Inflammatory macrophage (primary cell): ENCODE measurements around the gene ASAP3.
A peak's percentile ranks its signal among the peaks of the same experiment; 100 is the strongest.
"Not testable (repeated sequence)": the region's sequence is repeated elsewhere in the genome, so short reads cannot be mapped to it uniquely, and the experiment has no call there.

Experiments
- DNase-seq, 2 donors: peaks; one replicate each; pipeline ENCODE4 v3.0.0-alpha.2; 2020 to 2022

ASAP3 gene

DNA sequence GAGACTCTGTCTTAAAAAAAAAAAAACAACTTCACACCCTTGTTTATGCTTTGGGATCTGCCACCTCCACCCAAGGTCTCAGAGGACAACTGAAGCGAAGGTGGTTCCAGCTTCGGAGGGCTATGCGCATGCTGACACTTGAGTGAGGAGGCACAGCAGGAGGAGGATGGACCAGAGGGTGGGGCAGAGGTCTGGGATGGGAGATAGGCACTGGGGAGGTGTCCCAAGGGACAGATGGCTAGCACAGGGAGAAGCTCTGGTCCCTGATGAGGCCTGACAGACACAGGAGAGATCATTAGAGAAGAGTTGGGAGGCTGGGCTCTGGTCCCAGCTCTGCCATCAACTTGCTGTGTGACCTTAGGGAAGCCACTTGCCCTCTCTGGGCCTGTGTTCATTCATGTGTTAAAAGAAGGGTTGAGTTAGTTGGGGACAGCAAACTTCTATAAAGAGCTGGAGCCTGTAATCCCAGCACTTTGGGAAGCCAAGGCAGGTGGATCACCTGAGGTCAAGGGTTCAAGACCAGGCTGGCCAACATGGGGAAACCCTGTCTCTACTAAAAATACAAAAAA, 30.2 kb upstream of the ASAP3 start:
- DNase-seq: no peak

DNA sequence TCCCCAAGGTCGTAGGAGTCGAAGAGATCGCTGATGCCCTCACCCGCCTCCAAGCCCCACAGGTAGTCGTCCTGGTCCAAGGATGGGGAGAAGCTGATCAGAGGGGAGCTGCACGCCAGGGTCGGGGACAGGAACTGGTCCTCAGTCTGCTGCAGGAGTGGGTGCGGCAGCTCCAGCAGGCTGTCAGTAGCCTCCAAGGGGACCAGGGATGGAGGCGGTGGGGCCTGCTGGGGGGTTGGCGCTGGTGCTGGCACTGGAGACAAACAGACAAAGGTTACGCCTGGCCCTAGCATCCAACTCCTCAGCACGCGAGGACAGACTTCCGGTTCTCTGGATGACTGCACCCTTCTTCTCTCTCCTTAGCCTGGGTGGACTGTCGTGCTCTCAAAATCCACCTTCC, 25.9 kb upstream of the ASAP3 start:
- DNase-seq: no peak

DNA sequence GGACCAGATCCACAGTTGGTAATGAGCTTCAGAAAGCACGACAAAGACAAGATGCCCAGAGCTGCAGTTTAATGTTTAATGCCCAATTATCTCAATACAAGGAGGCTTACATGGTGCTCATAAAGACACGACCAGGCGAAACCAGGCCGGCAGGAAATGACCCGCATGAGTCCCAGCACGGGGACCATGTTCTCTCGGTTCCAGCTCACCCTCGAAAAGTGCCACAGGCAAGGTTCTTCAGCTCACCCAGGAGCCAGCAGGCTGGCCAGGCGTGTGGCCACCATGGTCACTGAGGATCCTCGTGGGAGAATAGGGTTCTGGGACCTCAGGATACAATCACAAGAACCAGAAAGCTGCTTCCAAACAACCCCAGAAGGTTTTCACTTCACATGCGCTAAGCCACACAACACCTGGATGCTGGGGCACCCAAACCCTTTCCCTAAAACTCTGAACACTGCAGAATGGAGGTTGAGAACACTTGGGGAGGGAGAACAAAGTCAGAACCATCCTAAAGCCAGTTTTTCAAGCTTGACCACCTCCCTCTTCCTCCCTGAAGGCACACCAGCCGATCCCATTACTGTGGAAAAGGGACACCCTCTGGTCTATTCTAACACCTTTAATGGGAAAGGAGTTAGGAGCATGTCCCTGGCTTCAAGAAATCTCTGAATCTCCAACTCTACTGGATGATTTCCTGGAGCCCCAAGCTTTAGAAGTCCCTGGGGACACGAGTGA, 22.6 kb upstream of the ASAP3 start:
- no peak for DNase-seq

DNA sequence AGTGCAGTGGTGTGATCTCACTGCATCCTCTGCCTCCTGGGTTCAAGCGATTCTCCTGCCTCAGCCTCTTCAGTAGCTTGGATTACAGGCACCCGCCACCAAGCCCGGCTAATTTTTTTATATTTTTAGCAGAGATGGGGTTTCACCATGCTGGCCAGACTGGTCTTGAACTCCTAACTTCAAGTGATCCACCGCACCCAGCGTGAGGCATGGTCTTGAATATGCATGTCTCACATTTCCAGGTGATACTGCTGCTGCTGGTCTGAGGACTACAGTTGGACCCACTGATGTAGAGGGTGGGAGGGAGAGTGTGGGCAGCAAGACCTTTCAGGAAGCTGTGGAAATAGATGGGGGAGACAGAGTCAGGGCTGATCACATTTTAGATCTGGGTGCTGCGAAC, 21.9 kb upstream of the ASAP3 start:
- DNase-seq: no peak

DNA sequence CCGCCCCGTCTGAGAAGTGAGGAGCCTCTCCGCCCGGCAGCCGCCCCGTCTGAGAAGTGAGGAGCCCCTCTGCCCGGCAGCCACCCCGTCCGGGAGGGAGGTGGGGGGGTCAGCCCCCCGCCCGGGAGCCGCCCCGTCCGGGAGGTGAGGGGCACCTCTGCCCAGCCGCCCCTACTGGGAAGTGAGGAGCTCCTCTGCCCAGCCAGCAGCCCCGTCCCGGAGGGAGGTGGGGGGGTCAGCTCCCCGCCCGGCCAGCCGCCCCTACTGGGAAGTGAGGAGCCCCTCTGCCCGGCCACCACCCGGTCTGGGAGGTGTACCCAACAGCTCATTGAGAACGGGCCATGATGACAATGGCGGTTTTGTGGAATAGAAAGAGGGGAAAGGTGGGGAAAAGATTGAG, 20.2 kb upstream of the ASAP3 start:
- DNase-seq: not testable (repeated sequence)

DNA sequence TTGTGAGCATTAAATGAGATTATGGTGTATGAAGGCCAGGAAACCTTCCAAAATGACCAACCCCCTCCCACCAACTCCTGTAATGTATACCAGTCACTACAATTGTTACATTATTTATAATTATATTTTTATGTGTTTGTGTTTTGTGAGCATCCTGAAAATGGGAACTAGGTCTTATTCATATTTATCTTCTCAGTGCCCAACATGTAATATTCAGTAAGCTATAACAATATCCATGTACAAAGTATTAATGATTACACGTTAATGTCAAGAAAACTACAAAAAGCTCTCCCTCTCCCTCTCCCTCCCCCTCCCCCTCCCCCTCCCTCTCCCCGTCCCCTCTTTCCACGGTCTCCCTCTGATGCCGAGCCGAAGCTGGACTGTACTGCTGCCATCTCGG, 19.0 kb upstream of the ASAP3 start:
- no peak for DNase-seq

DNA sequence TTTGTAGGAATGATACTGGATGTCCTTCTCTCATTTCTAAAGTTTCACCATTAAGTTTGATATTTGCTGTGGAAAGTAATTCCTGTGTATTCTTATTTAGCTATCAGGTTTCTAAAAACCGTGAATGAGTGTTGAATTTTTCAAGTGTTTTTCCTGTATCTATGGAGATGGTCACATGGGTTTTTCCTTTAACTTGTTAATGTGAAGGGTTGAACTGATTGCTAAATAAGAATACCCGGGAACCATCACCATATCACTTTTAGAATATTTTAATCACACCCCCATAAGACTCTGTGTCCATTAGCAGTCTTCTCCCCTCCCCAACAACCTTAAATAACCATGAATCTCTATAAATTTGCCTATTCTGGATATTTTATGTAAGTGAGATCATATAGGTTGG, 16.5 kb upstream of the ASAP3 start:
- DNase-seq: no peak

DNA sequence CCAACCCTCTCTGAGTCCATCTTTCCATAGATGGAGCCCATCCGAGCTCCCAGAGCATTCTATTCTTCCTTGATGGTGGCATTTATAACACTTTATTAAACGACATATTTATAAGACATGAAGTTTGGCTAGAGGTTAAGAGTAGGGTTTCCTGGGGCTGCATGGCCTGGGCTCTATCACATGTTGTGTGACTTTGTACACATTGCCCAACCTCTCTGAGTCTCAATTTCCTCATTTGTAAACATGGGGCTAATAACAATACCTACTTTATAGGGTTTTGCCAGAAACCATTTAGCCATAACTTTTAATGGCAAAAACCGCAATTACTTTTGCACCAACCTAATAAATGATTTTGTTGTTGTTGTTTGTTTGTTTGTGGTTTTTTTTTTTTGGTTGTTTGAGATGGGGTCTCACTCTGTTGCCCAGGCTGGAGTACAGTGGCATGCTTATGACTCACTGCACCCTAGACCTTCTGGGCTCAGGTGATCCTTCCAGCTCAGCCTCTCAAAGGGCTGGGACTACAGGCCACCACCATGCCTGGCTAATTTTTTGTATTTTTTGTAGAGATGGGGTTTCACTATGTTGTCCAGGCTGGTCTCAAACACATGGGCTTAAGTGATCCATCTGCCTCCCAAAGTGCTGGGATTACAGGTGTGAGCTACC, 13.9 kb upstream of the ASAP3 start:
- peak; percentile 78 for DNase-seq

DNA sequence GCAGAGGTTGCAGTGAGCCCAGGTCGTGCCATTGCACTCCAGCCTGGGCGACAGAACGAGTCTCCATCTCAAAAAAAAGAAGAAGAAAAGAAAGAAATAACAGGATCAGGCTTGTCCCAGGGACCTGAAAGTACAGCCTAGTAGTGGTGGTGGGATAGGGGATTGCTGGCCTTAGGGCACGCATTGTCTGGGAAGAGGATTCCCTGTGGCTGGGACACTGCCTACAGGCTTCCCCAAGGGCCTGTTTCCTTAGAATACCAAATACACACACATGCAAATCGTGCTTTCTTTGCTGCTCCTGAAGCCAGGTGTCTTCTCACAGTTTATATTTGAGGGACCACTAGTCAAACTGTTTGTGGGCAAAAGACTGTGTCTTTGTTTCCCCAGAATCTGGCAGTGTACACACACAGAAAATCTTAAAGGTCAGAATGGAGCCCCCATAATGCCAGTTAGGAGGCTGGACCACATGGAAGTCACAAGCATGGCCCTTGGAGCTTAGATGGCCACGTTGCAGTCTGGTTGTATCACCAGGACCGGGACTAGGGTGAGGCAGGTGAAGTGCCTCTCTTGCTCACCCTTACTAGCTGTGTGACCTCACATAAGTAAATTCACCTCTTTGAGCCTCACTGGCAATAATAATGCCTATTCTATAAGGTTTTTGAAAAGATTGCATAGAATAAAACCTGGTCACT, 12.7 kb upstream of the ASAP3 start:
- DNase-seq: no peak

DNA sequence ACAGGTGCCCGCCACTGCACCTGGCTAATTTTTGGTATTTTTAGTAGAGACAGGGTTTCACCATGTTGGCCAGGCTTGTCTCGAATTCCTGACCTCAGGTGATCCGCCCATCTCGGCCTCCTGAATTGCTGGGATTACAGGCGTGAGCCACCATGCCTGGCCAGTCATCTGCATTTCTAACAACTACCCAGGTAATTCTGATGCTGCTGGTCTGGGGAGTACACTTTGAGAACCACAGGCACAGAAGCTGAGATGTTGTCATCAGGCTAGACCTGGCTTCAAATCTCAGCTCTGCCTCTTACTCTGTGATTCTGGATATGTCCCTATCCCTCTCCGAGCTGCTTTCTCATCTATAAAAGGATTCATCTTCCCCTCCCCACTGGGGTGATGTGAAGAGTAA, 10.9 kb upstream of the ASAP3 start:
- DNase-seq: not testable (repeated sequence)

DNA sequence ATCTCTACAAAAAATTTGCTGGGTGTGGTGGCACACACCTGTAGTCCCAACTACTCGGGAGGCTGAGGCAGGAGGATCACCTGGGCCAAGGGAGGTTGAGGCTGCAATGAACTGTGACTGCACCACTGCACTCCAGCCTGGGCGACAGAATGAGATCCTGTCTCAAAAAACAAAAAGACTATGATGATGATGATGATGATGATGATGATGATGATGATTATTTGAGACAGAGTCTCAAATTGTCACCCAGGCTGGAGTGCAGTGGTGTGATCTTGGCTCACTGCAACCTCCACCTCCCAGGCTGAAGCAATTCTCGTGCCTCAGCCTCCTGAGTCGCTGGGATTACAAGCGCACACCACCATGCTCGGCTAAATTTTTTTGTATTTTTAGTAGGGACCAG, 8.8 kb upstream of the ASAP3 start:
- DNase-seq: not testable (repeated sequence)

DNA sequence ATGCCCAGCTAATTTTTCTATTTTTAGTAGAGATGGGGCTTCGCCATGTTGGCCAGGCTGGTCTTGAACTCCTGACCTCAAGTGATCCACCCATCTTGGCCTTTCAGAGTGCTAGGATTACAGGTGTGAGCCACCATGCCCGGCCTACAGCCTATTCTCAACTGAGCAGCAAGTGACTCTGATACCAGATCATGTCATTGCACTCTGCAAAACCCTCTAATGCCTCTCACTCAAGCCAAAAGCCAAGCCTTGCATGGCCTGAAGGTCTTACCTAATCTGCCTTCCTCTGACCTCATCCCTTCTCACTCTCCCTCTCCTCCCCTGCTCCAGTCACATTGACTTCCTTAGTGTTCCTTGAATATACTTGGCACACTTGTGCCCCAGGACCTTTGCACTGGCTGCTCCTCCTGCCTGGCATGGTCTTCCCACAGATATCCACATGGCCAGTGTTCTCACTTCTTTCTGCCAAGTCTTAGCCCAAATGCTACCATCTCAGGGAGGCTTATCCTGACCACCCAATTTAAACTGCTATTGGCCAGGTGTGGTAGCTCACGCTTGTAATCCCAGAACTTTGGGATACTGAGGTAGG, 8.2 kb upstream of the ASAP3 start:
- DNase-seq: no peak

DNA sequence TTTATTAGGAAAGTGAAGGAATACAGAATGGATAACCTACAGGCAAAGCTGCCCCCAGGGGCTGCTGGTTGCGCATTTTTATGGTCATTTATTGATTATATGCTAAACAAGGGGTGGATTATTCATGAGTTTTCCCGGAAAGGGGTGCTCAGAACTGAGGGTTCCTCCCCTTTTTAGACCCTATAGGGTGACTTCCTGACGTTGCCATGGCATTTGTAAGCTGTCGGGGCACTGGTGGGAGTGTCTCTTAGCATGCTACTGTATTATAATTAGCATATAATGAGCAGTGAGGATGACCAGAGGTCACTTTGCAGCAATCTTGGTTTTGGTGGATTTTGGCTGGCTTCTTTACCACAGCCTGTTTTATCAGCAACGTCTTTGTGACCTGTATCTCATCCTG, 5.9 kb upstream of the ASAP3 start:
- no peak for DNase-seq

DNA sequence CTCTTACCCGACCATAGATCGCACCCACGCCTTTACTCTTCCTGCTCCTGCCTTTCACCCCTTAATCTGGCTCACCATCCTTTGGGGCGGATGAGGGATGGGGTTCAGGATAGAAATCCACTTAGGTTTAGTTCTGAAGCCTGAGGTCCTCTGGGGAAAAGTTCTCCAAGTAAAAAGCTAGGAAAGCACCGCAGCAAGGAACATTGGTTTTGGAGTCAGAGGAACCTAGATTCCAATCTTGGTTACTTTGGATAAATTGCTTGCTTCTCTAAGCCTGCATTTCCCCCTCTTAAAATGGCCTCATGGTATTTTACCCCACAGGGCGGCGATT, 988 bp upstream of the ASAP3 start:
- DNase-seq: no peak

DNA sequence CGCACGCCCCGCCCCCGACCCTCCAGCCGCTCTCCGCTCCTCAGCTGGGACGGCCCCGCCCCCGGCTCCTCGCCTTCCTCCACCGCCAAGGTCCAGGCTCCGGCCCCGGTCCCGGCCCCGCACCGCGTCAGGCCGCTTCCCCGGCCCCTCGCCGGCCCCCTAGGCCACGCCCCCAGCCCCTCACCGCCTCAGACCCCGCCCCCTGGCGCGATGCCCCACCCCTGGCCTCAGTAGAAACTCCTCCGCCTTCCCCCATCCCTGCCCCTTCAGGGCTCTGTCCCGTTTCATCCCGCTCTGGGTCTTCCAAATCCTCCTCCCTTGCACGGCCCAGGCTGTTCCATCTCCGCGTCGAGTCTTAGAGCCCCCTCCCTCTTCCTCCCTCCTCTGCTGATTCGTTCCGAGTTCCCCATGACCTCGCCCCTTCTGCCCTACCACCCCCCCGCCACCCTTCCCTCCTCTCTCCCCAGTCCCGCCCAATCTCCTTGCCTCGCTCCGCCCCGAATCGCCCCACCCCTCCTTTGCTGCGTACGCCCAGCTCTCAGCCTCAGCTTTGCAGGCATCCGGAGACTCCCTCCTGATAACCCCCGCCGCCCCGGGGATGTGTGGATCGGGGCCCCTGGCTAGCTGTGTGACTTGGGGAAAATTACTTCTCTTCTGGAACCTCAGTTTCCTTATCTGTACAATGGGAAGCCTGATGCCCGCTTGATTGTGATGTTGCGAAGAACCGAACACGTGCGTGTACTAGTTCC, 448 bp upstream of the ASAP3 start:
- DNase-seq: peak; percentile 34 to 55

DNA sequence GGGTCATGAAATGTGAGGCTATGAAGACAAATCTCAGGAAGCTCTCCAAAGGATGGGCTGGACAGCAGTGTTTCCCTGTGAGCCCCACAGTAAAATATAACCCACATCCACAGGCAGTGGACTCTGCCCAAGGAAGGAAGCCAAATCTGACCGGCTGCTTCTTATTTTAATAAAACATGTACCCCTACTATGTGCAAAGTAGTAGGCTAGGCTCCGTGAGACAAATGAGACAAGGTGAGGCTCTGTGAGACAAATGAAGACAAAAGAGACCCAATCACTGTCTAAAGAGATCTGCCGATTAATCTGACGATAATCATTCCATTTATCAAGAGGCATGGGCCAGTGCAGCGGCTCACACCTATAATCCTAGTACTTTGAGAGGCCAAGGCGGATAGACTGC, 2.1 kb downstream of the ASAP3 start:
- no peak for DNase-seq

DNA sequence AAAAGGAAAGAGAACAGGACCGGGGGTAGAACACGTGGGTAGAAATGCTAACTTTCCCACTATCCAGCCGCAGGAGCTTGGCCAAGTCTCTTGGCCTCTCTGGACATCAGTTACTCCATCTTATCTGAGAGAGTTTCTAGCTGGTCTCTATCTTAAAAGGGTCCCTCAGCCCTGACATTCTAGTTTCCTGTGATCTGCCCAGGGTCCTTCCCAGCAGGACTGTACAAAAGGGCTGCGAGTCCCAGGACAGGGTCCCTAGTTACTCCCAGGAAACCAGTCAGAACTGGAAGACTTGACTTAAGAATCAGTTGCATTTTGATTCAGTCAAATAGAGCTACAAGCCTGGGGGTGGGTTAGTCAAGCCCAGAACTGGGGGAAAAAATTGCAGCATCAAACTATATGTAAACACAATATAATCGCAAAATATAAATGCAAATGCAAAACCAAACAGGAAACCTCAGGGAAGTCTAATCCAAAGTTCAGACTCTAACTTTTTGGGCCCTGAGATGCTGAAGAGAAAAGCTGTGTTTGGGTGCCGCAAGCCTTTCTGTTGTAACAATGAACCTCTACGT, 2.9 kb downstream of the ASAP3 start:
- no peak for DNase-seq

DNA sequence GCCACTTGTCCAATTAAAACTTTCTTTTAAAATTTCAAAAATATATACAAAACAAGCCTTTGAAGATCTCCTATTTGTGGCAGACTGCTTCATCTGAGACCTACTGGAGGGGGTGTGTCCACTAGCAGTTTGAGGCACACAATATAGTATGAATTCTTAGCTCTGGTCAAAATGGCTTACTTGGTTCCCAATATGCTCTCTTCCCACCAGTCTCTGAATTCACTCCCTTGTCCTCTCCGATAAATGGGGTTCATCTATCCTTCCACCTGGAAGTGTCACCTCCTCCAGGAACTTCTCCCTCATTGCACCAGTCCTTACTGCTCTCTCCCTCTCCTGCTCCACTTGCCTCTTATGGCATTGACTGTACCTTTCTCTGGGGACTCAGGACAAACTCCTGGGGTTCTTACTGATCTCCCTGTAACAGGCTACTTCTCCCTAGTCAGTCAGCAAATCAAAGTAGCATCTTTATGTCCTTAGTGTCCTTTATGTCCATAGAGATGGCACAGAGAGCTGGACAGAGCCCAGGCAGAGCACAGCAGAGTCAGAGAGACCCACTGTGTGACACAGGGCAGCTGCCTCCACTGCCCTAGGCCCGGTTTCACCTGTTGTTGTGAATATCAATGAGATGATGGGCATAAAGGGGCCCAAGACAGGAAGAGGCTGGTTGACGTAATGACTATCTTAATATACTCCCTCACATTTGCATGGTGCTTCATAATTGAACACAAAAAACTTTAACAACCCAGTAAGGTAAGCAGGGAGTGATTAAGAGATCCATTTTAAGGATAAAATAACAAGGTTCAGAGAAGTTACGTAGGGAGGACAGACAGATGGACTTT, 3.6 kb downstream of the ASAP3 start:
- DNase-seq: no peak

DNA sequence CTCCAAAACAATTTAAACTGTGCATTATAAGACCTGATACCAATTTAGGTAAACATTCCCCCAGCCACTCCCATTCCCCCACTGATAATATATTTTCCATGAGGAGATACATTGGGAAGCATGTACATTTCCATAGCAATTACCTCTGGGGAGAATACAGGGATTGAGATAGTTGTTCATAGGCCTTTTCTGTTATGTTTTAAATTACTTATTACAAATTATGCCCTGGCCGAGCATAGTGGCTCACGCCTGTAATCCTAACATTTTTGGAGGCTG, 4.4 kb downstream of the ASAP3 start:
- DNase-seq: no peak

DNA sequence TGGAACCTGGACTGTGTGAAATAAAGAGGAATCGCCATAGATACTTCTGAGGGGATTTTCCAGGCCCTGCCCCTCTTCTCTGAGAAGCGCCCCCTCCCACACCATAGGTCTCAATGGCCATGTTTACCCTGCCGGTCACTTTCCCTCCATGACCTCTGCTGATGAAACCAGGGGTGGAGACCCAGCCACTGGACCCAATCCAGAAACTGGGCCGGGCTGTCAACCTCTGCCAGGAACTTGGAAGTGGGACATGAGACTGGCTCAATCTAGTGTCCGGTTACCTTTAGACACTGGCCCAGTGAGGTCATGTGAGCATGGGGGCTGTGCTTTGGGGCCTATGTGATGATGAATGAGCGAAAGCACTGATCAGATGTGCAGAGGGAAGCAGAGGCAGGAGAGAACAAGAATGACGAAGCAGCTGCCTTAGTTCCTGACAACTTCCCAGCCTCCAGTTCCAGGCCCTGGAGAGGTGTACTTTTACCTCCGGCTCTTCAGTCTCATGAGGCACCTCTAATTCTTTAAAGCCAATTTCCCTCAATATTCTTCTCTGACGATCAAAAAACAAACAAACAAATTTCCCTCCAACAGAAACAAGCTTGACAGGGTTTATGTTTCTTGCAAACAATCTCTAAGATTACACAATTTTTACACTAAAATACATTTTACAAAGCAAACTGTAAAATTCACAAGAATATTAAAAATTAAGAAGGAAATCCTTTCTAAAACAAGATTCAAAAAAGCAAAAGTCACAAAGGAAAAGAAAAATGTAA, 4.9 kb downstream of the ASAP3 start:
- no peak for DNase-seq
